CD4-positive, alpha-beta T cell (primary cell): ENCODE measurements around the gene LCN9. TPM values are rescaled to one million over a fixed set of nuclear protein-coding genes. Genes with fewer than 3 reads are reported as not detected.

Source experiments
- ATAC-seq: fragments of 200-7000 bp; cut with Tn5 transposase; one replicate; pipeline ENCODE4 v1.10.0; 2022; ENCODE audit warnings: mild to moderate bottlenecking; ENCODE audit not compliant: poor library complexity
- CTCF ChIA-PET: fragments of 350-600 bp; sonication (Branson Sonifier 250); formaldehyde crosslinking; loops from one replicate; lab custom pipeline; 2021; ENCODE audit warnings: antibody characterized with exemption, inconsistent platforms; lab: Charles Lee
- POLR2A ChIA-PET: fragments of 350-600 bp; sonication (Branson Sonifier 250); formaldehyde crosslinking; loops from one replicate; lab custom pipeline; 2021; ENCODE audit warnings: antibody characterized with exemption, inconsistent platforms; lab: Charles Lee
- DNase-seq, 14 experiments: peaks; one replicate each; pipeline ENCODE4 v3.0.0-alpha.2; 2013 to 2020; ENCODE audit warnings: mixed read lengths in 2 of 14
- H3K27ac ChIP-seq, 2 donors: one replicate each; pipeline versions ENCODE4 v1.5.1 to v1.7.0; 2013; ENCODE audit warnings: low read length in 2 of 2, low read depth in 1 of 2, mild to moderate bottlenecking in 1 of 2
- H3K27me3 ChIP-seq, 2 experiments: 1 replicate in 1 of 2; 2 replicates in 1 of 2; pipeline versions ENCODE4 v1.6.1 to v1.7.0; 2013; ENCODE audit warnings: low read length in 2 of 2, control low read depth in 1 of 2, mild to moderate bottlenecking in 1 of 2, moderate library complexity in 1 of 2; ENCODE audit not compliant: insufficient read depth in 2 of 2, control insufficient read depth in 1 of 2
- H3K36me3 ChIP-seq: one replicate; pipeline ENCODE4 v1.6.1; 2013; ENCODE audit warnings: low read length, control low read depth; ENCODE audit not compliant: insufficient read depth
- H3K4me1 ChIP-seq: one replicate; pipeline ENCODE4 v1.6.1; 2013; ENCODE audit warnings: low read length, control low read depth; ENCODE audit not compliant: insufficient read depth
- H3K4me3 ChIP-seq: one replicate; pipeline ENCODE4 v1.5.1; 2013; ENCODE audit warnings: mild to moderate bottlenecking, low read length, moderate library complexity
- H3K9me3 ChIP-seq, 2 experiments: 1 replicate in 1 of 2; 2 replicates in 1 of 2; pipeline versions ENCODE4 v1.6.1 to v1.7.0; 2013; ENCODE audit warnings: low read length in 2 of 2, mild to moderate bottlenecking in 2 of 2, control low read depth in 1 of 2, moderate library complexity in 1 of 2; ENCODE audit not compliant: control insufficient read depth in 1 of 2, insufficient read depth in 1 of 2
- H3K27ac Mint-ChIP-seq: one replicate; pipeline ENCODE4 v1.8.0; 2020; ENCODE audit warnings: mixed read lengths
- H3K27me3 Mint-ChIP-seq: one replicate; pipeline ENCODE4 v1.8.0; 2021; ENCODE audit warnings: mixed read lengths
- H3K36me3 Mint-ChIP-seq: one replicate; pipeline ENCODE4 v1.8.0; 2021; ENCODE audit warnings: low read depth, mixed read lengths
- H3K4me1 Mint-ChIP-seq: one replicate; pipeline ENCODE4 v1.8.0; 2021; ENCODE audit warnings: low read depth, mixed read lengths
- H3K4me3 Mint-ChIP-seq: one replicate; pipeline ENCODE4 v1.8.0; 2020; ENCODE audit warnings: mild to moderate bottlenecking, mixed read lengths
- H3K9me3 Mint-ChIP-seq: one replicate; pipeline ENCODE4 v1.8.0; 2020; ENCODE audit warnings: mixed read lengths
- CTCF ChIP-seq: fragments of 200-600 bp; IDR thresholded peaks from one replicate; pipeline ENCODE4 v1.8.0; 2022; ENCODE audit warnings: antibody characterized with exemption, mild to moderate bottlenecking
- intact Hi-C, 2 experiments: fragments of 100-400 bp; cut with DNase I in 1 of 2; cut with micrococcal nuclease in 1 of 2; formaldehyde crosslinking; loops; one replicate each; pipeline versions ENCODE4 v1.15.1 to v1.9.0; 2023 to 2025; cut with DNase I, micrococcal nuclease
- total RNA-seq, 174 experiments: library from RNA in 2 of 174; stranded (reverse) in 2 of 174; gene quantifications; one replicate each; pipeline ENCODE4 v1.2.3 and lab custom pipeline; 2021 to 2026

The LCN9 gene
- total RNA-seq, 2 experiments from 2014 or later = not detected

- CTCF ChIA-PET = no interaction called here
- Histone ChIP-seq H3K4me3 (no peak overlapping the region), H3K4me1 (no peaks in the 10 kb centered on the region), H3K36me3 (no peaks in the 10 kb centered on the region), H3K27me3 (no peaks in the 10 kb centered on the region), H3K27ac (no peak overlapping the region), H3K9me3 (no peaks in the 10 kb centered on the region)
- H3K4me3 Mint-ChIP-seq = no peak overlapping the region
- POLR2A ChIA-PET = no interaction called here
- DNase-seq (no peak), ATAC-seq (no peak)
- no peak overlapping the region for H3K27ac Mint-ChIP-seq
- intact Hi-C loops = no loop called here
- no peaks in the 10 kb centered on the region for H3K9me3 Mint-ChIP-seq
- TF ChIP-seq CTCF = no peak
- H3K4me1 Mint-ChIP-seq = no peaks in the 10 kb centered on the region
- no peaks in the 10 kb centered on the region for H3K36me3 Mint-ChIP-seq
- no peaks in the 10 kb centered on the region for H3K27me3 Mint-ChIP-seq
Observed at GRCh38 chr9:135677641-135678168, 14.6 kb downstream of the LCN9 start.

GRCh38 chr9:135678236-135679017, 15.3 kb downstream of the LCN9 start:
- H3K36me3 ChIP-seq = no peaks in the 10 kb centered on the region
- H3K9me3 ChIP-seq = no peaks in the 10 kb centered on the region
- Mint-ChIP-seq H3K9me3 (no peaks in the 10 kb centered on the region), H3K27me3 (no peaks in the 10 kb centered on the region), H3K4me1 (no peaks in the 10 kb centered on the region), H3K36me3 (no peaks in the 10 kb centered on the region), H3K27ac (no peak overlapping the region), H3K4me3 (no peak overlapping the region)
- POLR2A ChIA-PET = no interaction called here
- no peaks in the 10 kb centered on the region for H3K27me3 ChIP-seq
- CTCF ChIA-PET = no interaction called here
- ATAC-seq (no peak), DNase-seq (no peak)
- H3K4me3 ChIP-seq = no peak overlapping the region
- no peak overlapping the region for H3K27ac ChIP-seq
- H3K4me1 ChIP-seq = no peaks in the 10 kb centered on the region
- TF ChIP-seq CTCF = no peak
- intact Hi-C loops = no loop called here

- no peaks in the 10 kb centered on the region for H3K27me3 ChIP-seq
- H3K27ac Mint-ChIP-seq = no peak overlapping the region
- no peaks in the 10 kb centered on the region for H3K36me3 ChIP-seq
- ChIA-PET POLR2A (no interaction called here), CTCF (no interaction called here)
- no peak overlapping the region for H3K4me3 ChIP-seq
- H3K9me3 Mint-ChIP-seq = no peaks in the 10 kb centered on the region
- no peaks in the 10 kb centered on the region for H3K36me3 Mint-ChIP-seq
- H3K4me3 Mint-ChIP-seq = no peak overlapping the region
- no peak for DNase-seq
- H3K27me3 Mint-ChIP-seq = peaks cover 6% of the 10 kb centered on the region
- no peaks in the 10 kb centered on the region for H3K4me1 Mint-ChIP-seq
- no peak for ATAC-seq
- intact Hi-C loops = no loop called here
- no peaks in the 10 kb centered on the region for H3K4me1 ChIP-seq
- no peak for TF ChIP-seq CTCF
- no peaks in the 10 kb centered on the region for H3K9me3 ChIP-seq
- H3K27ac ChIP-seq = no peak overlapping the region
Observed at GRCh38 chr9:135680056-135680455, 16.9 kb downstream of the LCN9 start.
